ENCODE results near the gene MYLK.

Gene MYLK

GRCh38 chr3:123679712-123680386 lies 204.3 kb downstream of the MYLK start:
- no peak for DNase-seq (ENCODE audit: extremely low read depth, insufficient read length)
- Histone ChIP-seq H3K4me3 (replicated peaks; ENCODE audit: low read depth, low read length) (no peak overlapping the region), H3K36me3 (ENCODE audit: control insufficient read depth, insufficient read depth, low read length) (no peaks in the 10 kb centered on the region), H3K27me3 (replicated peaks; ENCODE audit: control insufficient read depth, insufficient read depth, low read length) (peaks cover 3% of the 10 kb centered on the region)
- TF ChIP-seq, protein P1, sequence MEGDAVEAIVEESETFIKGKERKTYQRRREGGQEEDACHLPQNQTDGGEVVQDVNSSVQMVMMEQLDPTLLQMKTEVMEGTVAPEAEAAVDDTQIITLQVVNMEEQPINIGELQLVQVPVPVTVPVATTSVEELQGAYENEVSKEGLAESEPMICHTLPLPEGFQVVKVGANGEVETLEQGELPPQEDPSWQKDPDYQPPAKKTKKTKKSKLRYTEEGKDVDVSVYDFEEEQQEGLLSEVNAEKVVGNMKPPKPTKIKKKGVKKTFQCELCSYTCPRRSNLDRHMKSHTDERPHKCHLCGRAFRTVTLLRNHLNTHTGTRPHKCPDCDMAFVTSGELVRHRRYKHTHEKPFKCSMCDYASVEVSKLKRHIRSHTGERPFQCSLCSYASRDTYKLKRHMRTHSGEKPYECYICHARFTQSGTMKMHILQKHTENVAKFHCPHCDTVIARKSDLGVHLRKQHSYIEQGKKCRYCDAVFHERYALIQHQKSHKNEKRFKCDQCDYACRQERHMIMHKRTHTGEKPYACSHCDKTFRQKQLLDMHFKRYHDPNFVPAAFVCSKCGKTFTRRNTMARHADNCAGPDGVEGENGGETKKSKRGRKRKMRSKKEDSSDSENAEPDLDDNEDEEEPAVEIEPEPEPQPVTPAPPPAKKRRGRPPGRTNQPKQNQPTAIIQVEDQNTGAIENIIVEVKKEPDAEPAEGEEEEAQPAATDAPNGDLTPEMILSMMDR (IDR thresholded peaks at IDR 0.05; ENCODE audit: insufficient read depth, low read length, poor library complexity, severe bottlenecking) = no peak

GRCh38 chr3:123678108-123678511 lies 206.0 kb downstream of the MYLK start:
- H3K4me3 ChIP-seq (replicated peaks; ENCODE audit: low read depth, low read length) = no peak overlapping the region
- peaks cover 3% of the 10 kb centered on the region for H3K27me3 ChIP-seq (replicated peaks; ENCODE audit: control insufficient read depth, insufficient read depth, low read length)
- TF ChIP-seq, protein P1 (IDR thresholded peaks at IDR 0.05; ENCODE audit: insufficient read depth, low read length, poor library complexity, severe bottlenecking) = no peak
- no peak for DNase-seq (ENCODE audit: extremely low read depth, insufficient read length)
- no peaks in the 10 kb centered on the region for H3K36me3 ChIP-seq (ENCODE audit: control insufficient read depth, insufficient read depth, low read length)

DNA sequence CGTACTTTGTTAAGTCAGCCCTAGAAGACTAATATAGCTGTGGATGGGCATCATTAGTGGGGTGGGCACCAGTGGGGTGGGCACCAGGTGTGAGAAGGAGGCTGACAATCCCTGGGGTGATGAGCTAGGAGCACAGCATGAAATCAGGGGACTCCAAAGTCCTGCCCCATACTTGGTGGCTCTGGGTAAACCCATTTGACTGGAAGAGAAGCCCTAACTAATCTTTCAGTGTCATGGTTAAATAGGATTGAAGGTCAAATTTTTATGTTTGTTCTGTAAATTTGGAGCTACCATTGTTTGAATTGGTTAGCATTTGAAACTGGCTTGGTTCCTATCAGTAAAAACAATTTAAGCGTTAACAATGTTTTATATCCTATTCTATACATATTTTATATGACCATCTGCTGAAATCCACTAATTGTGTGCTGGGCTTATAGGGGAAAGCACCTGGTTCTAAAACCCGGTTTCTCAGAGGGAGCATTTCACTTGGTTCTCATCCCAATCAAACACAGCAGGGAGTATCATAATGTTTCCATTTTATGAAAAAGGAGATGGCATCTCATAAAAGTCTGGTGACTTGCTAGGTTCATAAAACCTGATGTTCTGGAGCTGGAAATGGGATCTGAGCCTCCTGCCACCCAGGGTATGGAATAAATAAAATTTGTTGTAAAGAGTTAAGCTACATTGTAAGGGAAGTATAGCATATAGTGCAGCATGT lies 211.5 kb downstream of the MYLK start:
- TF ChIP-seq, protein P1 (IDR thresholded peaks at IDR 0.05; ENCODE audit: insufficient read depth, low read length, poor library complexity, severe bottlenecking) = no peak
- no peak overlapping the region for H3K4me3 ChIP-seq (replicated peaks; ENCODE audit: low read depth, low read length)
- H3K27me3 ChIP-seq (replicated peaks; ENCODE audit: control insufficient read depth, insufficient read depth, low read length) = no peaks in the 10 kb centered on the region; the same call in 1 of the 2 replicates
- no peaks in the 10 kb centered on the region for H3K36me3 ChIP-seq (ENCODE audit: control insufficient read depth, insufficient read depth, low read length)
- no peak for DNase-seq (ENCODE audit: extremely low read depth, insufficient read length)

- Histone ChIP-seq H3K36me3 (ENCODE audit: control insufficient read depth, insufficient read depth, low read length) (no peaks in the 10 kb centered on the region), H3K4me3 (replicated peaks; ENCODE audit: low read depth, low read length) (no peak overlapping the region), H3K27me3 (replicated peaks; ENCODE audit: control insufficient read depth, insufficient read depth, low read length) (no peaks in the 10 kb centered on the region; the same call in 1 of the 2 replicates)
- DNase-seq (ENCODE audit: extremely low read depth, insufficient read length) = no peak
- TF ChIP-seq, protein P1 (IDR thresholded peaks at IDR 0.05; ENCODE audit: insufficient read depth, low read length, poor library complexity, severe bottlenecking) = no peak
Observed at GRCh38 chr3:123670743-123671142, 213.4 kb downstream of the MYLK start.

DNA sequence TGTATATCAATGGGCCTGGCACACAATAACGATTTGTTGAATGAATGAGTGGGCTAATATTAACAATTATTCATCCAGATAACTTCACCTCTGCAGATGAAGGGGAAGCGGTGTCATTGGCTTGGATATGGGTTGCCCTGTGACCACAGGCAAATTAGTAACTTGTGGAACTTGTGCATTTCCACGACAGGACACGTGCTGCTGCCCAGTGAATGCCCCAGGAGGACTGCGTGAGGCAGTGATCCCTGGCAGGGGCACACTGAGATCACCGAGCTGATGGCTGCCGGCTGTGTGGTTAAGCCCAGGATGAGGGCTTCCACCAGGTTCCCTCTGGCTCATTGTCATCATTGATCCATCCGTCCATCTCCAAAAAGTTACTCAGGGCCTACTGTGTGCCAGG lies 215.2 kb downstream of the MYLK start:
- Histone ChIP-seq H3K4me3 (replicated peaks; ENCODE audit: low read depth, low read length) (no peak overlapping the region), H3K36me3 (ENCODE audit: control insufficient read depth, insufficient read depth, low read length) (no peaks in the 10 kb centered on the region), H3K27me3 (replicated peaks; ENCODE audit: control insufficient read depth, insufficient read depth, low read length) (no peaks in the 10 kb centered on the region; the same call in 1 of the 2 replicates)
- DNase-seq (ENCODE audit: extremely low read depth, insufficient read length) = no peak
- TF ChIP-seq, protein P1 (IDR thresholded peaks at IDR 0.05; ENCODE audit: insufficient read depth, low read length, poor library complexity, severe bottlenecking) = no peak

Data from GM06990 (cell line).